GM23338 (cell line): ENCODE data around the gene SCN4A. TPM values are rescaled to one million over a fixed set of nuclear protein-coding genes. Genes with fewer than 3 reads are reported as not detected.

Source experiments
- ATAC-seq: fragments of 200-7000 bp; cut with Tn5 transposase; 3 replicates; pipeline ENCODE4 v1.9.1; 2020
- DNase-seq: peaks from one replicate; pipeline ENCODE4 v3.0.0-alpha.2; 2015; ENCODE audit warnings: low spot score
- H2AFZ ChIP-seq: fragments of 200-600 bp; sonication (generic); 2 replicates; pipeline ENCODE4 v1.8.0; 2016; ENCODE audit warnings: antibody characterized with exemption, mild to moderate bottlenecking, moderate library complexity
- H3F3A ChIP-seq: fragments of 200-600 bp; sonication (generic); replicated peaks from 2 replicates; pipeline ENCODE4 v1.8.0; 2017; ENCODE audit warnings: antibody characterized with exemption, mixed run types, low read depth
- H3K27ac ChIP-seq: fragments of 200-600 bp; sonication (generic); 2 replicates; pipeline ENCODE4 v1.6.1; 2016; ENCODE audit warnings: low read depth
- H3K27me3 ChIP-seq: fragments of 200-600 bp; sonication (generic); 2 replicates; pipeline ENCODE4 v1.8.0; 2016; ENCODE audit warnings: mild to moderate bottlenecking, mixed run types, moderate library complexity; ENCODE audit not compliant: insufficient read depth
- H3K36me3 ChIP-seq: fragments of 200-600 bp; sonication (generic); 2 replicates; pipeline ENCODE4 v1.8.0; 2016; ENCODE audit warnings: mild to moderate bottlenecking; ENCODE audit not compliant: insufficient read depth
- H3K4me1 ChIP-seq: fragments of 200-600 bp; sonication (generic); 2 replicates; pipeline ENCODE4 v1.8.0; 2016; ENCODE audit warnings: mild to moderate bottlenecking, moderate library complexity; ENCODE audit not compliant: insufficient read depth
- H3K4me2 ChIP-seq: fragments of 200-600 bp; sonication (generic); 2 replicates; pipeline ENCODE4 v1.7.1; 2017; ENCODE audit warnings: mixed run types
- H3K4me3 ChIP-seq: fragments of 200-600 bp; sonication (generic); 2 replicates; pipeline ENCODE4 v1.6.1; 2016; ENCODE audit warnings: mixed run types
- H3K79me2 ChIP-seq: fragments of 200-600 bp; sonication (generic); replicated peaks from 2 replicates; pipeline ENCODE4 v1.8.0; 2017; ENCODE audit warnings: mild to moderate bottlenecking; ENCODE audit not compliant: insufficient read depth
- H3K9me2 ChIP-seq: fragments of 200-600 bp; sonication (generic); 2 replicates; pipeline ENCODE4 v1.8.0; 2017; ENCODE audit not compliant: insufficient read depth
- H4K20me1 ChIP-seq: fragments of 200-600 bp; sonication (generic); replicated peaks from 2 replicates; pipeline ENCODE4 v1.8.0; 2017; ENCODE audit warnings: mild to moderate bottlenecking; ENCODE audit not compliant: insufficient read depth
- H3K27ac Mint-ChIP-seq: 2 replicates; pipeline ENCODE4 v1.8.0; 2020; ENCODE audit warnings: inconsistent platforms, mild to moderate bottlenecking, moderate library complexity, mixed read lengths
- H3K27me3 Mint-ChIP-seq: 3 replicates; pipeline ENCODE4 v1.8.0; 2022; ENCODE audit warnings: low read depth, mild to moderate bottlenecking, moderate library complexity, mixed read lengths, inconsistent platforms; ENCODE audit not compliant: insufficient read depth, poor library complexity
- H3K36me3 Mint-ChIP-seq: 3 replicates; pipeline ENCODE4 v1.8.0; 2021; ENCODE audit warnings: low read depth, mild to moderate bottlenecking, inconsistent platforms, moderate library complexity, mixed read lengths
- H3K4me1 Mint-ChIP-seq: 3 replicates; pipeline ENCODE4 v1.8.0; 2020; ENCODE audit warnings: mild to moderate bottlenecking, inconsistent platforms, mixed read lengths
- H3K4me3 Mint-ChIP-seq: 3 replicates; pipeline ENCODE4 v1.8.0; 2021; ENCODE audit warnings: moderate library complexity, mild to moderate bottlenecking, inconsistent platforms, mixed read lengths
- H3K9me3 Mint-ChIP-seq: 3 replicates; pipeline ENCODE4 v1.8.0; 2020; ENCODE audit warnings: moderate library complexity, mild to moderate bottlenecking, inconsistent platforms, mixed read lengths
- CTCF ChIP-seq, 2 experiments: fragments of 200-600 bp in 1 of 2; sonication (generic) in 1 of 2; conservative IDR thresholded peaks; 2 replicates each; pipeline versions ENCODE4 v1.5.1 to v1.6.1; 2016 to 2017; ENCODE audit warnings: antibody characterized with exemption in 2 of 2, low read depth in 2 of 2, mild to moderate bottlenecking in 2 of 2, moderate library complexity in 1 of 2
- EZH2 ChIP-seq: fragments of 200-600 bp; sonication (generic); IDR thresholded peaks from one replicate; pipeline ENCODE4 v1.8.0; 2017; ENCODE audit warnings: antibody characterized with exemption, mild to moderate bottlenecking, low read depth; ENCODE audit not compliant: unreplicated experiment
- EZH2phosphoT487 ChIP-seq: fragments of 200-600 bp; sonication (generic); IDR thresholded peaks from one replicate; pipeline ENCODE4 v1.8.1; 2018; ENCODE audit warnings: antibody characterized with exemption; ENCODE audit not compliant: unreplicated experiment
- NANOG ChIP-seq: IDR thresholded peaks from 2 replicates; pipeline ENCODE4 v1.6.1; 2016; ENCODE audit warnings: antibody characterized with exemption, borderline replicate concordance
- STAT1 ChIP-seq: IDR thresholded peaks from one replicate; pipeline ENCODE4 v1.6.1; 2016; ENCODE audit warnings: antibody characterized with exemption; ENCODE audit not compliant: unreplicated experiment
- ZNF114 ChIP-seq: fragments of 250-450 bp; sonication (Bioruptor Pico); IDR thresholded peaks from 2 replicates; pipeline ENCODE4 v1.5.0; 2020; ENCODE audit warnings: mild to moderate bottlenecking, moderate library complexity
- ZNF331 ChIP-seq: fragments of 250-450 bp; sonication (Bioruptor Pico); IDR thresholded peaks from 2 replicates; pipeline ENCODE4 v1.5.0; 2020; ENCODE audit warnings: low read depth, mild to moderate bottlenecking, moderate library complexity
- ZNF462 ChIP-seq: fragments of 250-450 bp; sonication (Bioruptor Pico); IDR thresholded peaks from 2 replicates; pipeline ENCODE4 v1.5.0; 2020; ENCODE audit warnings: mild to moderate bottlenecking, moderate library complexity
- polyA plus RNA-seq: library from polyadenylated mRNA; unstranded; fragments of >200 nt; fragmentation: Nextera tagmentation; extraction: Ambion mirVana; gene quantifications from 2 replicates; pipeline ENCODE4 v1.2.1, GENCODE V29; 2016
- total RNA-seq: library from RNA; depleted of rRNA; stranded (reverse); fragments of >200 nt; shearing (Covaris generic); gene quantifications from 2 replicates; pipeline ENCODE4 v1.2.3, GENCODE V29; 2014
- TF ChIP-seq, protein P1 (sequence below): IDR thresholded peaks from one replicate; pipeline ENCODE4 v1.6.1; 2018; ENCODE audit warnings: antibody characterized with exemption; ENCODE audit not compliant: unreplicated experiment

Gene SCN4A
- total and polyA plus RNA-seq, 2 experiments from 2014 or later, result 2.3 to 7.9 TPM

DNA sequence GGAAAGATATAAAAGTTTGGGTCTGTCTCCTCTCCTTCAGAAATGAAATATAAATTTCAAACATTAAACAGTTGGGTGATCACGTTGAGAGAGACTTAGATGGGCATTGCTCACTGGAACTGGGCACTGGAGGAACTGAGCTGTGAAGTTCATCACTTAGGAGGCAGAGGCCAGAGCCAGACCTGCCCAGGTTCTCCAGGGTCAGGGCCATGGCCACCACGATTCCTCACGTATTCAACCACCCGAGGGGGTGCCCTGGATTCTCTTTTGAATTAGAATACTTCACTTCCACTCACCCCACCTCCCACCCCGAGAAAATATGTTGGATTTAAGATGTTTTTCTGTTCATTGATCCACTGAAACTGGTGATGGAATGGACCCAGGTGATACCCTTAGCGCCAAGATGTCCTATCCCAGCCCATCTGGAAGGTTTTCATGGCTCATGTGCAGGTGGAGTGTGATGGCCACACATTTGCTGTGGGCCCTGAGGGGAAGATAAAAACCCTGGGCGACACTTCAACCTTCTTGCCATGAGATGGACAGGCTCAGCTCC is 31.6 kb upstream of the SCN4A start (continued):
- no peak for TF ChIP-seq ZNF462
- TF ChIP-seq STAT1, result no peak

- Histone ChIP-seq H3K4me3 (no peak overlapping the region), H3K79me2 (no peaks in the 10 kb centered on the region), H3F3A (no peaks in the 10 kb centered on the region), H2AFZ (no peak overlapping the region), H3K9me2 (no peaks in the 10 kb centered on the region), H3K4me2 (no peak overlapping the region), H3K4me1 (0 out of 2 replicates have a peak, but pooled peaks cover 4% of the 10 kb centered on the region), H3K27me3 (peaks cover 11% of the 10 kb centered on the region; the same call in 1 of the 2 replicates), H4K20me1 (no peaks in the 10 kb centered on the region), H3K36me3 (no peaks in the 10 kb centered on the region), H3K27ac (no peak overlapping the region)
- Mint-ChIP-seq H3K9me3 (no peaks in the 10 kb centered on the region; the same call in 2 of the 3 replicates), H3K4me1 (peaks cover 20% of the 10 kb centered on the region), H3K36me3 (no peaks in the 10 kb centered on the region), H3K27me3 (peaks cover 23% of the 10 kb centered on the region), H3K27ac (no peak overlapping the region), H3K4me3 (no peak overlapping the region)
- DNase-seq (no peak), ATAC-seq (no peak)
- TF ChIP-seq CTCF (conservative IDR thresholded peaks at IDR 0.05; ENCODE audit: low read depth in 2 of 2), result no peak
- TF ChIP-seq, protein P1, sequence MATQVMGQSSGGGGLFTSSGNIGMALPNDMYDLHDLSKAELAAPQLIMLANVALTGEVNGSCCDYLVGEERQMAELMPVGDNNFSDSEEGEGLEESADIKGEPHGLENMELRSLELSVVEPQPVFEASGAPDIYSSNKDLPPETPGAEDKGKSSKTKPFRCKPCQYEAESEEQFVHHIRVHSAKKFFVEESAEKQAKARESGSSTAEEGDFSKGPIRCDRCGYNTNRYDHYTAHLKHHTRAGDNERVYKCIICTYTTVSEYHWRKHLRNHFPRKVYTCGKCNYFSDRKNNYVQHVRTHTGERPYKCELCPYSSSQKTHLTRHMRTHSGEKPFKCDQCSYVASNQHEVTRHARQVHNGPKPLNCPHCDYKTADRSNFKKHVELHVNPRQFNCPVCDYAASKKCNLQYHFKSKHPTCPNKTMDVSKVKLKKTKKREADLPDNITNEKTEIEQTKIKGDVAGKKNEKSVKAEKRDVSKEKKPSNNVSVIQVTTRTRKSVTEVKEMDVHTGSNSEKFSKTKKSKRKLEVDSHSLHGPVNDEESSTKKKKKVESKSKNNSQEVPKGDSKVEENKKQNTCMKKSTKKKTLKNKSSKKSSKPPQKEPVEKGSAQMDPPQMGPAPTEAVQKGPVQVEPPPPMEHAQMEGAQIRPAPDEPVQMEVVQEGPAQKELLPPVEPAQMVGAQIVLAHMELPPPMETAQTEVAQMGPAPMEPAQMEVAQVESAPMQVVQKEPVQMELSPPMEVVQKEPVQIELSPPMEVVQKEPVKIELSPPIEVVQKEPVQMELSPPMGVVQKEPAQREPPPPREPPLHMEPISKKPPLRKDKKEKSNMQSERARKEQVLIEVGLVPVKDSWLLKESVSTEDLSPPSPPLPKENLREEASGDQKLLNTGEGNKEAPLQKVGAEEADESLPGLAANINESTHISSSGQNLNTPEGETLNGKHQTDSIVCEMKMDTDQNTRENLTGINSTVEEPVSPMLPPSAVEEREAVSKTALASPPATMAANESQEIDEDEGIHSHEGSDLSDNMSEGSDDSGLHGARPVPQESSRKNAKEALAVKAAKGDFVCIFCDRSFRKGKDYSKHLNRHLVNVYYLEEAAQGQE, result no peak
- TF ChIP-seq ZNF331 (CRISPR knock-in tag), result no peak
- no peak for TF ChIP-seq STAT1
- no peak for TF ChIP-seq EZH2
- TF ChIP-seq ZNF114, result no peak
- TF ChIP-seq NANOG, result no peak
- no peak for TF ChIP-seq EZH2phosphoT487
Measured at GRCh38 chr17:64003526-64004121, 30.9 kb upstream of the SCN4A start.
